Ureter (tissue), 1 donor: ENCODE results near the gene EEF1A2. TPM values are rescaled to one million over a fixed set of nuclear protein-coding genes. Genes with fewer than 3 reads are reported as not detected.
A peak's percentile ranks its signal among the peaks of the same experiment; 100 is the strongest.

Experiments used
- DNase-seq: peaks from one replicate; pipeline ENCODE4 v3.0.0-alpha.2; 2020; ENCODE audit warnings: low spot score
- total RNA-seq: library from RNA; stranded (reverse); gene quantifications from one replicate; pipeline ENCODE4 v1.2.4, GENCODE V29; 2023
- donor health status: DM: yes; HTN: yes; CAD: no.

The EEF1A2 gene
- total RNA-seq, 1 donor from 2014 or later, result 20.2 TPM

- DNase-seq, result peak; percentile 83
These were observed 38.2 kb upstream of the EEF1A2 start, which contains the start of gene PTK6 for GRCh38 chr20:63536997-63537524. Gene PTK6, minus strand, starts transcription at chr20:63537376. Its CDS starts 62 bp downstream, at chr20:63537314.

DNA sequence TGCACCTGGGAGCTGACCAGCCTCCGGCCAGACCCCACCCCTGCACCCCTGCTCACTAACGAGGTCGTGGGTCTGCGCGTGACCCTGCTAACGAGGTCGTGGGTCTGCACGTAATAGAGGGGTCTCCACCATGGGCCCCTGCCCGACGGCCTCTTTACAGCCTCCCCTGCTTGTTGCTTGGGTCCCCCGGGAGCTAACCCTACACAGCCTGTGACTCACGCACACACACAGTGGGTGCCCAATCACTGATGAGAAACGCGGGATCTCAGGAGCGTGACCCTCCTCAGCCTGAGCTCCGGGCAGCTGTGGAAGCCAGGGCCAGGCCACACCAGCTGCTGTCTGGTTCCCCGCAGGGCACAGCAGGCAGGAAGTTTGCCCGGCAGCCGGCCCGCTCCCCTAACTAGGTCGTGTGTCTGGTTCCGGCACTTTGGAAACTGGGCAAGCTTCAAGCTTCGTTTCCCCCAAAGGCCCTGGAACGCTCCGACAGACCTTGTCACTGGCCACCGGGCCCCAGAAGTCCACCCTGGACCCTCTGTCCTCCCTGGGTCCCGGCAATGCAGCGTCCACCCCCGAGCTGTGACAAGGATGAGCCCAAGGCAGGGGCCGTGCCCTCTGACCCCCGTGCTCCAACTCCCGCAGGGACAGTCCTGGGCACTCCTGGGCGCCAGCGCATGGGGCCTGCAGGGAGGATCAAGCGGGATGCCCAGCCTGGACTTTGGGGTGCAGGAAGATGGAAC lies 37.5 kb upstream of the EEF1A2 start:
- DNase-seq, result no peak

- no peak for DNase-seq
These were observed 36.2 kb upstream of the EEF1A2 start for GRCh38 chr20:63534831-63535651.

DNA sequence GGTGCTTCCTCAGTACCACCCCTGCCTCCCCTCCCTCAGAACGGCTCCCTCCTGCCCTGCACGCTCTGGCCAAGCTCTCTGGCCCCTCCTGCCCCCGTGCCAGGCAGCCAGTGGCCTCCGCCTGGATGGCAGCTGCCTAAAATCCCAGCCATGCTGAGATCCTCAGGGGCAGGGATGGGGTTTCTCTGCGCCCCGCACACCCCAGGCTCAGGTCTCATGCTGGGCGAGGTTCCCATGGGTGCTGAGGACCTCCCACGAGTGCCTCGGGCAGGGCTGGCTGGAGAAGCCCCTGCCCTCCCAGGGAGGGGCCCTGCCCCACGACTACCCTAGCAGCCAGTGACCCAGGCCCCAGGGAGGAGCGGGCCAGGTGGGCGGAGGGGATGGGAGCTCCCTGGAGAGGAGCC lies 35.5 kb upstream of the EEF1A2 start:
- DNase-seq, result no peak

DNA sequence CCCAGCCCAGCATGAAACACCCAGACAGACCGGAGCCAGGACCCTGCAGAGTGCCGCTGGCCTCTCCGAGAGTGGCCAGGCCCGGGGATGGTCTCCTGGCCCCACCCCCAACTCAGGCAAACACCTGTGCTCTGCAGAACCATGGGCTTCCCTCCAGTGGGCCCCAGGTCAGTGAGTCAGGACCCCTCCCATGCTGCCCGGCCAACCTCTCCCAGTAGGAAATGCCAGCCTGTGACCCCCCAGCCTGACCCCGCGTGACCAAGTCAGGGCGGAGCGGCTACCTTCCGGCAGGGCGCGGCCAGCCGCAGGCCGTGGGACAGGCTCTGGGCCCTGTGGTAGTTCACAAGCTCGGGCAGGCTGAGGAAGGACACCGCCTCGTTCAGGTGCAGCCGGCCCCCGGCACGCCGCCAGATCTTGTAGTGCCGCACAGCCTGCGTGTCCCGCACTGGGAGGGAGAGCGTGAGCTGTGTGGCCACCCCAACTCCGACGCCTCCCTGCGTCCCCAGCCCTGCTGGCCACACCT lies 35.0 kb upstream of the EEF1A2 start:
- peak; percentile 90 for DNase-seq

DNA sequence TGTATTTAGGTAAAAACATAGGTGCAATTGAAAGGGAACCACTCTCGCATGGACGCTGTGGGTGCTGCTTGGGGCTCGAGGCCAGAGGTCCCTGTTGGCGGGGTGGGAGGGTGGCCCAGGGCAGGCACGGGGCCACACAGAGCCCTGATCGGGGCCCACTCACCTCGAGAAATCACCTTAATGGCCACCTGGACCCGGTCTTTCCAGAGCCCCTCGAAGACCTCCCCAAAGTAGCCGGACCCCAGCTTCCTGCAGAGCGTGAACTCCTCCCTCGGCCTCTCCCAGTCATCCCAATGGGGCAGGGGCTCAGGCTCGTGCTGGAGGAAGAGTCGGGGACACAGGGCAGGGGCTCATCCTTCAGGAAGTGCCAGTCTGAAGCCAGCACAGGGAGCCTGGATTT lies 34.5 kb upstream of the EEF1A2 start:
- no peak for DNase-seq

DNA sequence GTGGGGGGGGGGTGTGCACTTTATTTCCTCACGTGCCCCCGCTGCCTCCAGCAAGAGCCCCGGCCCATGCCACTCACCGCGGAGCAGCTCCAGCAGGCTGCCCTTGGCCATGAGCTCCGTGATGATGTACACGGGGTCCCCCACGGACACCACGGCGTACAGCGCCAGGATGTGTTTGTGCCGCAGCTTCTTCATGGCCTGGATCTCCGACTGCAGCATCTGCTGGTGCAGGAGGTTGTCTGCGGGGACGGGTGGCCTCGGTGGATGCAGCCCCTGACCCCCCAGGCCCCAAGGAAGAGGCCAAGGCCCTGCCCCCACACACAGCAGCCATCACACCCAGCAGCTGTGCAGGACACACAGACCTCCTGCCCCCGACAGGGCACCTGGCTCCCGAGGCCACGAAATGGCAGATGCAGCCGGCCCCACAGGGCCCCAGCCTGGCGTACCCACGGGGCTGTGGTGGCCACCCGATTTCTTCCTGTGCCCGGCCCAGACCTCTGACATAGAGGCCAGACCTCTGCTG lies 33.6 kb upstream of the EEF1A2 start:
- no peak for DNase-seq

DNA sequence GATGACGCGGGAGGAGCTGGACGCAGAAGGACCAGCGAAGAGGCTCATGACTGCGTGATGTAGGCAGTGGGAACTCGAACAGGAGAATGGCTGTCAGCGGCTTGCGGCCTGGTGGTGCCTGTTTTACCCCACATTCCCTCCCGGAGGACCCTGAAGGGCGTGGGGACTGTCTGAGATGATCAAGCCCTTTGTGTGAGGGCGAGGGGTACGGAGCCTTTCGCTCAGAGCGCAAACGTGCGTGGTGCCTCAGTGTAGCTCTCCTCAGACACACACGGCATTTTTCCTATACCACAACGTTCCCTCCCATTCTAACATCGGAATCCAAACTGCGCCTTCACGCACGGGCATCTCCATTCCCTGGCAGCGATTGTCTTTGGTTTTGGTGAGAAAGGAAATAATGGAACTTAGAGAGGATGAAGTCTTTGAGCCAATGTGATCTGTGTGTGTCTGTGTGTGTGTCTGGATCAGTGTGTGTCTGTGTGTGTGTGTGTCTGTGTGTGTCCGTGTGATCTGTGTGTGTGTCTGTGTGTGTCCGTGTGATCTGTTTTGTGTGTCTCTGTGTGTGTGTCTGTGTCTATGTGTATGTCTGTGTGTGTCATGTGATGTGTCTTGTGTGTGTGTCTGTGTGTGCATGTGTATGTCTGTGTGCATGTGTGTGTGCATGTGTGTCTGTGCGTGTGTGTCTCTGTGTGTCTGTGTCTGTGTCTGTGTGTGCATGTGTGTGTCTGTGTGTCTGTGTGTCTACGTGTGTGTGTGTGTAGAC lies 33.0 kb upstream of the EEF1A2 start:
- DNase-seq, result no peak

- DNase-seq, result no peak
These were observed 31.9 kb upstream of the EEF1A2 start for GRCh38 chr20:63530788-63531160.

DNA sequence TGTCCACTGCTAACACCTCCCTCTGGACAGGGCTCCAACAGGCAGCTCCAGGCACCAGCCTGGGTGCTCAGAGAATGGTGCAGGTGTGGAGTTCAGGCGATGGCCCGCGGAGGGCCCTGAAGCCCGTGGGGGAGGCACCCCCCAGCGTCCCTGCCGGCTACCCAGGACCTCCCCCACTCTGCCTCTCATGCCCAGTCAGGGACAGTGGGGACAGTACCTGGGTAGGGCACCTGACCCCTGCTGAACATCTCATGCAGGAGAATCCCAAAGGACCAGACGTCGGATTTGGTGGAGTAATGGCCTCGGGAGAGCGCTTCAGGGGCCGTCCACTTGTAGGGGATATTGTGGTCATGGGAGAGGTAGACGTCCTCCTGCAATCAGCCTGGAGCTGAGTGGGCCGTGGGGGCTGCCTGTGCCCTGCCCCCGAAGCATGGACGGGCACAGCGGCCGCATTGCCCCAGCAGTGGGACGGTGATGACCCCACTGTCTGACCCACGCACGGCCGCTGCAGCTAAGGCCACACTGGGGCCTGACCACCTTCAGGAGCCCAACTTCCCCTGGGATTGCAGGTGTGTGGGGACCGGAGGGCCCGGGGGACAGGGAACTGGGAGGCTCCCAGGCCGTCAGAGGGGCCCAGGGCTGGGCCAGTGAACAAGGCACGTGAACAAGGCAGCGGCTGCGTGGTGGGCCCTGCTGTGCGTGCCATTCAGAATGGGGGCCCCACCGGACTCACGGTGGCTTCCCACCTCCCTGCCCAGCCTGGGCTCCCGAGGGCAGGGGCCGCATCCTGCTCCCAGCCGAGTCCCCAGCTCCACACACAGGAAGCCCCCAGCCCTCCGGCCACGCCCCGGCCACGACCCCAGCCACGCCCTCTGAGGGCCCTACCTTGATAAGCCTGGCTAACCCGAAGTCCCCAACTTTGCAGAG lies 31.2 kb upstream of the EEF1A2 start:
- DNase-seq, result no peak

DNA sequence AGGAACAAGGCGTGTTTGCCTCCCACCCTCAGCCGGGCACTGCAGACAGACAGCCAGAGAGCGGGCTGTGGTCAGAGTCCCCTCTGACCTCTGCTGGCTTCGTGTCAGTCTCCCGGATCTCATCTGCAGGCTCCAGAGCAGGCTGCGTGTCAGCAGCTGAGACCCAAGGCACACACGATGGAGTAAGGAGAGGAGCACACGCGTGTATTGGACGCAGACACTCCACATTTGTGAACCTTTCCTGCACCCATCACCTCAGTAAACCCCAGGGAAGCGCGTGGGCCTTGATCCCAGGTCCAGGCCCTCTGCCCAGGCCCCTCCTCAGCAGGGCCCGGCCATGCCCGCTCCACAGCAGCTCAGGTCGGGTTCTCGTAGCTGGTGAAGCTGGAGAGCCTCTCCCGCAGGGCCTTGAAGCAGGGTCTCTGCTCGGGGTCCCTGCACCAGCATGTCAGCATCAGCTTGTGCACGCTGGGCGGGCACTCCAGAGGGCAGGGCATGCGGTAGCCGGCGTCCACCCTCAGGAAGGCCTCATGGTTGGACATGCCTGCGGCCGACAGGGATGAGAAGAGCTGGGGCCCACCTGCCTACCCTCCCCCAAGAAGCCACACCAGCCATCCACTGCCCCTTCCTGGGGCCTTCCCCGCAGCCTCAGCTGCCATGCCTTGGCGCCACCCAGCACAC lies 30.4 kb upstream of the EEF1A2 start:
- DNase-seq, result no peak

DNA sequence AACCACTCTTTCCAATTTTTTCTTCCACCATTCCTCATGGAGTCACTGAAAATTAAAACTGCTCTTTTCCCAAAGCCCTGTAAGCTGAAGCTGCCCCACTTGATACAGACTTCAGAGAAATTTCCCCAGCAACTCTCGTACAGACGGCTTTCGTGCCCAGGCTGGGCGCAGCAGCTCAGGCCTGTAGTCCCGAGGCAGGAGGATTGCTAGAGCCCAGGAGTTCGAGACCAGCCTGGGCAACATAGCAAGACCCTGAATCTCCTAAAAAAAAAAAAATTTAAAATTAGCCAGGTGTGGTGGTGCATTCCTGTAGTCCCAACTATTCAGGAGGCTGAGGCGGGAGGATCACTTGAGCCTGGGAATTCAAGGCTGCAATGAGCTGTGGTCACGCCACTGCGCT lies 28.3 kb upstream of the EEF1A2 start:
- DNase-seq, result no peak

GRCh38 chr20:63525971-63526370 lies 27.1 kb upstream of the EEF1A2 start:
- no peak for DNase-seq

DNA sequence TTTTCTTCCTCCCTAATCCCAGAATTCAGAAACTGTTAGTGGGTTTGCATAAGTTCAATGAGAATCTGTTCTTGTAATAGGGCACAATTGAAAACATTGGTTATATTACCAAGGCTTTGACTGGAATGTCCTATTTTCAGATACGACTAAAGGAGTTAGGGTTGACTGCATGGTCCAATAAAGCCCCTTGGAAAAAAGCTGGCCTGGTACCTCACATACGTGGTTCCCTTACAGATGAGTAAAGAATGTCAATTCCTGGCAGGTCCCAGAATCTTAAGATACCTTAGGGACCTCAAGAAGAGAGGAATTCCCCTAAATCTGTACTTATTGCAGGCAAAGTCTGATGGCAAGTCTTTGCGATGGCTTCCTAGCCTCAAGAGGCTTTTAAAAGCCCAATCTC lies 26.3 kb upstream of the EEF1A2 start:
- DNase-seq, result no peak

DNA sequence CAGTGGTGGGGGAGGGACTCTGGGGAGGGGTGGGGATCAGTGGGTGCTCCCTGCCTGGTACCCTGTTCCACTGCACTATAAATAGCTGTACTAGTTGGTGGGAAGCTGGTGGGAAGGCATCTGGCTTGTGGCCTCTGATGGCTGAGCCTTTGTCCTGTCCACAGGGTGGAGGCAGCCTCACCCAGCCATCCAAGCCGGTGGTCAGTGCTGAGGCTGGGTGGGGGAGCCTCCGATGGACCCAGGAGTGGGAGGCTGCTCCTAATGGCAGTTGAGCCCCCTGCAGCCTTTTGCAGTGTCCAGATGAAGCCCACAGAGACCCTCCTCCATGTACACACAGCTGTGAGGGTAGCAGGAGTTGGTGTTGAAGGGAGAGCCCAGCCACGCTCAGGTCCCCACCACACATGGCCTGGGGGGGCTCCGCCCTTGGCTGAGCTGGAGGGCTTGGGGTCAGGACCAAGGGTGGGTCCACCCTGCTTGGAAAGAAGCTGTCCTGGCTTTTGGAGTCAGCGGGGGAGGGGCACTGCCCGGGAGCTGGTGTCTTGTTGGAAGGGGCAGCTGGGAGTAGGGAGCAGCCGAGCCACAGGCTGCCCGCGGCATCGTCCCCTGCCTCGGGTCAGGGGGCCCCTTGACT lies 24.2 kb upstream of the EEF1A2 start:
- DNase-seq, result peak; percentile 65

- no peak for DNase-seq
These were observed 23.4 kb upstream of the EEF1A2 start for GRCh38 chr20:63522091-63522868.

GRCh38 chr20:63521602-63522001 lies 22.7 kb upstream of the EEF1A2 start:
- no peak for DNase-seq

GRCh38 chr20:63520934-63521601 lies 22.2 kb upstream of the EEF1A2 start:
- DNase-seq, result peak; percentile 88
